Measurements from ENCODE around the gene PSME3IP1. TPM values are rescaled to one million over a fixed set of nuclear protein-coding genes. Genes with fewer than 3 reads are reported as not detected.
A peak's percentile ranks its signal among the peaks of the same experiment; 100 is the strongest.

The PSME3IP1 gene
- total and polyA plus RNA-seq, 2 of the 8 experiments (the other 6 are each of a cell fraction or from before 2014, with no cell fraction given), result 95.1 to 98.3 TPM

DNA sequence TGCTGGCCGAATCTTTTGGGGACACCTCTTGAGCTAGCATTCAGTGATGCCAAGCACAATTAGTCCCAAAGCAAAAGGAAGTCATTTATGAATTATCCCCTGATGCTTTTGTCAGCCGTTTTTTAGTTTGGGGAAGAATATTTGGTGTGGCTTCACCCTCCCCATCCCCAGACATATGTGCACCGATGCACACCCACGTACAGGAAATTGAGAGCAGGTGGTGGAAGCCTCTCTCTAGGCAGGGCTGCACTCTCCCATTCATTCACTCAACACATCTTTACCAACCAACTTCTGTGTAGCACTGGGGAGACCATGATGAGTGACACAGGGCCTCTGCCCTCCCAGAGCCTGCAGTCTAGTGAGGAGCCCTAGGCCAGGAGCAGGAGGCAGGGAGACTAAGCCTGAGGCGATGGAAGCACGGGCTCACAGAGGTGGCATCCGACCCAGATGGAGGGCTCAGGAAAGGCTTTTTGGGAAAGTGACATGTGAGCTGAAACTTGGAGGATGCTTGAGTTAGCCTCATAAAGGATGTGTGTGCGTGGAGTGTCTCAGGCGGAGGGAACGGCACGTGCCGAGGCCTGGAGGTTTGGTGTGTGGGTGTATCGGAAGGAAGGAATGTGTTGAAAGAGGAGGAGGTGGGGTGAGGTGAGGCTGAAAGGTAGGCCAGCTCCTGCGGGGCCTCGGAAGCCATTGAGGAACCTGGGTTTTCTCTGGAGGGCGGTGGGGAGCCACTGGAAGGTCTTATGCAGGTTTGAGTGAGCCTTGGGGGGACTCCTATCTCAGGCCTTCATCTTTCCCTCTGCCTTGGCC, 43.8 kb downstream of the PSME3IP1 start:
- no peak overlapping the region for H4K5ac ChIP-seq (ENCODE audit: insufficient read length, low read depth, low read length)
- H3K4ac ChIP-seq (replicated peaks; ENCODE audit: insufficient read length, low read depth, low read length), result no peak overlapping the region
- WGBS, 2 experiments (ENCODE audit: extremely low coverage in 1 of 2, insufficient coverage in 1 of 2, insufficient read length in 1 of 2, insufficient replicate concordance in 2 of 2, low coverage in 1 of 2, low lambda C conversion rate in 2 of 2, missing lambda C conversion rate in 1 of 2), result 93% methylated on average over 16 of the region's 16 CpGs; no CpG with 5 or more reads in 1 of the 2 experiments
- FAIRE-seq (no peak), DNase-seq (ENCODE audit: low read depth in 1 of 2, low spot score in 2 of 2) (no peak)
- no peaks in the 10 kb centered on the region for H3K23me2 ChIP-seq (ENCODE audit: low read depth, low read length)
- H3K4me2 ChIP-seq (ENCODE audit: insufficient read depth in 1 of 2, low read depth in 2 of 2, low read length in 2 of 2), result no peak overlapping the region
- H3K9me3 ChIP-seq (ENCODE audit: insufficient read depth in 2 of 2, low read depth in 1 of 2, low read length in 1 of 2), result no peaks in the 10 kb centered on the region
- H3K79me2 ChIP-seq (ENCODE audit: control insufficient read depth in 1 of 2, insufficient read depth in 2 of 2, low read length in 2 of 2), result no peaks in the 10 kb centered on the region
- ChIA-PET CTCF (ENCODE audit: partially characterized antibody) (interaction anchor here (1.1 to 4.2 kb wide), 4 partner anchors 8 to 57 kb away, joined by 4 to 32 read pairs (median 6); no protein-coding TSS in a partner anchor), POLR2A (ENCODE audit: partially characterized antibody) (interaction anchor here (1.2 to 1.6 kb wide), 3 partner anchors 10 to 15 kb away, joined by 3 to 4 read pairs (median 3); no protein-coding TSS in a partner anchor)
- H2AFZ ChIP-seq (ENCODE audit: low read length), result no peak overlapping the region
- peak overlapping the region; percentile 52; the same call in 1 of the 2 replicates for H2BK5ac ChIP-seq (ENCODE audit: low read depth, low read length)
- peaks cover 0 to 9% (median 7%) of the 10 kb centered on the region in 4 experiments; a peak in 6 of 7 replicates for H3K4me1 ChIP-seq (replicated peaks in 1 of 4; ENCODE audit: control insufficient read depth in 3 of 4, insufficient read depth in 4 of 4, low read length in 3 of 4)
- no peak overlapping the region for H3K18ac ChIP-seq (ENCODE audit: extremely low read depth, low read length)
- no peaks in the 10 kb centered on the region for H3K36me3 ChIP-seq (ENCODE audit: control insufficient read depth in 2 of 4, insufficient read depth in 4 of 4, low read length in 3 of 4)
- no peak overlapping the region for H3K23ac ChIP-seq (ENCODE audit: insufficient read length)
- no peak overlapping the region for H3K14ac ChIP-seq (ENCODE audit: insufficient read length)
- TF ChIP-seq HDAC2 (IDR thresholded peaks at IDR 0.05; ENCODE audit: borderline replicate concordance in 1 of 2, low read depth in 2 of 2, low read length in 2 of 2) (no peak), BACH1 (IDR thresholded peaks at IDR 0.05; ENCODE audit: low read length) (no peak), SP1 (IDR thresholded peaks at IDR 0.05; ENCODE audit: low read depth, low read length) (no peak), TBP (IDR thresholded peaks at IDR 0.05; ENCODE audit: low read depth, low read length) (no peak), CHD2 (IDR thresholded peaks at IDR 0.05; ENCODE audit: low read length) (no peak), SUZ12 (IDR thresholded peaks at IDR 0.05; ENCODE audit: low read length) (no peak), NRF1 (IDR thresholded peaks at IDR 0.05; ENCODE audit: low read depth, low read length) (no peak), GABPA (IDR thresholded peaks at IDR 0.05; ENCODE audit: borderline replicate concordance, insufficient read depth, low read length) (no peak), PHF8 (conservative IDR thresholded peaks at IDR 0.05; ENCODE audit: low read depth, low read length) (no peak), JUN (IDR thresholded peaks at IDR 0.05; ENCODE audit: low read depth, low read length) (no peak)
- TF ChIP-seq, protein P1, sequence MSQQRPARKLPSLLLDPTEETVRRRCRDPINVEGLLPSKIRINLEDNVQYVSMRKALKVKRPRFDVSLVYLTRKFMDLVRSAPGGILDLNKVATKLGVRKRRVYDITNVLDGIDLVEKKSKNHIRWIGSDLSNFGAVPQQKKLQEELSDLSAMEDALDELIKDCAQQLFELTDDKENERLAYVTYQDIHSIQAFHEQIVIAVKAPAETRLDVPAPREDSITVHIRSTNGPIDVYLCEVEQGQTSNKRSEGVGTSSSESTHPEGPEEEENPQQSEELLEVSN (IDR thresholded peaks at IDR 0.05), result no peak
- H2BK120ac ChIP-seq (replicated peaks; ENCODE audit: low read depth, low read length), result no peak overlapping the region
- H3K56ac ChIP-seq (replicated peaks; ENCODE audit: insufficient read length, low read depth, low read length), result no peak overlapping the region
- H3K9ac ChIP-seq (replicated peaks in 1 of 4; ENCODE audit: extremely low read depth in 1 of 4, low read depth in 3 of 4, low read length in 3 of 4), result no peak overlapping the region; a peak in 1 of 7 replicates
- no peak overlapping the region for H3K27ac ChIP-seq (ENCODE audit: low read depth, low read length)
- 0 out of 2 replicates have a peak overlapping the region, but pooled peaks have one; percentile 28 for H4K8ac ChIP-seq (ENCODE audit: extremely low read depth, insufficient read depth, low read length)
- H2BK12ac ChIP-seq (ENCODE audit: low read depth, low read length), result no peak overlapping the region
- H4K20me1 ChIP-seq (replicated peaks in 1 of 2; ENCODE audit: control insufficient read depth in 1 of 2, insufficient read depth in 2 of 2, low read length in 2 of 2), result no peaks in the 10 kb centered on the region
- H3K27me3 ChIP-seq (replicated peaks in 1 of 4; ENCODE audit: control insufficient read depth in 3 of 4, extremely low read depth in 1 of 4, insufficient read depth in 3 of 4, low read length in 3 of 4), result no peaks in the 10 kb centered on the region
- H3K4me3 ChIP-seq (ENCODE audit: extremely low read depth in 1 of 4, insufficient read depth in 2 of 4, low read depth in 3 of 4, low read length in 4 of 4), result no peak overlapping the region
- H2BK15ac ChIP-seq (ENCODE audit: low read length), result peak overlapping the region; percentile 46; the same call in 1 of the 2 replicates
- no peak overlapping the region for H4K91ac ChIP-seq (replicated peaks; ENCODE audit: insufficient read length, low read length)
- H3K79me1 ChIP-seq (ENCODE audit: low read depth, low read length), result no peaks in the 10 kb centered on the region
- H2BK20ac ChIP-seq (ENCODE audit: low read length), result 0 out of 2 replicates have a peak overlapping the region, but pooled peaks have one; percentile 61
- peak overlapping the region; percentile 71; the same call in 1 of the 2 replicates for H2AK5ac ChIP-seq (ENCODE audit: low read depth, low read length)
